Activated CD8-positive, alpha-beta memory T cell treated with anti-CD3 and anti-CD28 coated beads for 4 hours (primary cell): Measurements from ENCODE around the gene RFX3.

ENCODE experiments used
- DNase-seq, 2 donors: peaks; one replicate each; pipeline ENCODE4 v3.0.0-alpha.2; 2020; ENCODE audit warnings: low read depth in 2 of 2

Gene RFX3

DNA sequence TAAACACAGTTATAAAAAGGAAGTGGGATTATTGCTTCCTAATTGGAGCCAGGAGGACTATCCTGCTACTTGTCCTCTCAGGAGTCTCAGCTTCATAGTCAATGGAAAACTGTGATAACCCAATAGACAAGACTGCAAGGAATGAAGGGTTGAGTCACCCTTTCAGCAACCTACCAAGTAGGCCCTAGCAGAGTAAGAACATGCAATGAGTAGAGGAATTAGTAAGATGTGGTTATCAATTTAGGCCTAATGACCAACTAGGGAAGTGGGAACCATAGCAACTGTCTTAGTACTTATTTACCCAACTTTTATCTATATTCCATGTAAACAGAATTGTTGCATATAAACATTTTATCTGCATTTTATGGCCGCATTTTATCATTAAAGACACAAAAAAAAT lies 310.1 kb downstream of the RFX3 start:
- no peak for DNase-seq

DNA sequence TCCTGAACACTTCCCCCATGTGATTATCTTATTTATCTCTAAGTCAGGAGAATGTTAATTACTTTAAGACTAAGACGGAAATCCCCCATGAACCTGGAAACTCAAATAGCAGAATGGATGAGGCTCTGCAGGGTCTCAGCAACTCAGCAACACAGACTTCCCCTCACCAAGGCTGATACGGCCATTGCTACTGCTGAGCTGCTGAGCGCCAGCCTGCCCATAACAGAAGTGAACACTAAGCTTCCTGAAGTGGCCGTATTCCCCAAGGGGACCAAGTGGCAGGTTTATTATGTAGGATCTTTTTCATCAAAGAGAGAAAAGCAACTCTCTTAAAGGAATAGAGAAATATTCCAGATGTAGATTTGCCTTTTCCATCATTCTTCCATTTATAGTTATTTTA lies 311.1 kb downstream of the RFX3 start:
- DNase-seq: no peak

DNA sequence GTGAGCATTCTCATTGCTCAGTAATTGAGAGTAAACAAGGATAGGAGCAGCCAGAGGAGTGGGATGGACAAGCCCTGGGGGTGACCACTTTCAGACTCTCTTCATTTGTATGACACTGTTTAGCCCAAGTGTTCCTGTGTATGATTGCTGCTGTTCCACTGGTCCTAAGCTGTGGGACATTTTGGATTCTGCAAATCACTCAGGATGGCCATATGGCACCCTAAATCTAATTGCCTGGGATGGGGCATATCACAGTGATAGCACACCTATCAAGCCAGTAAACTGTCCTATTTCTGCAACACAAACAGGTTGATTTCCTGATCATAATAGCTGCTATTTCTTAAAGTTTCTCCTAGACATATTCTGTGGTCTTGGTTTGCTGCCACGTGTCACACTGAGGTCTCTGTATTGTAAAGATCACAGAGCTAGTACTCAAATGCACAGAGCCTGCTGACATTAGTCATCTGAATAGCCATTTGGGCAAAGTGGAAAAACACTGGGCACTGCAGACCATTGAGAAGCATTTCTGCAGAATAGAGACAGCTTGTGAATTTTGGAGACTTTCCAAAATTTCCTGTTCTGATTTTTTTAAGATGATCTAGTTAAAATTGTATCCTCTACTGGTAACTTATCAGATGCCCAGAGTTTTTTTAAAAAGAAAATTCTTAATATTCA lies 320.2 kb downstream of the RFX3 start:
- no peak for DNase-seq

DNA sequence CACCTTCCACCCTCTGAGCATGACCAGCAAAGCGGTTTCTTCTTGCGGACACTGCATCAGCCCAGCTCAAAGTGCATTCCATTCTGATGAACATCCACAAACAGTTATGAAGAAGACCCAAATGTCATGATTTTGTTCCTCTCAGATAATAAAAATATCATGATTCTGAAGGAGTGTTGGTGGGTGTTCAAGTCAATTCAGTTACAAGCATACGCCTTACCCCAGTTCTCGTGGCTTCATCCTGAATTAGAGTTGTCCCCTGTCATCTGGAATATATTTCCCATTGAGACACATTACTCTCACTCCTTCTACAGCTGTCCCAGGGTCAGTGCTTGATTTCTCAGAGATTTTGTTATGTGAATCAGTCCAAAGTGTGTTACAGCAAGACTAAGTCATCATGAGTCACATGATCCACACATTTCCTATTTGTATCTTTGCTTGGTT lies 325.4 kb downstream of the RFX3 start:
- no peak for DNase-seq

DNA sequence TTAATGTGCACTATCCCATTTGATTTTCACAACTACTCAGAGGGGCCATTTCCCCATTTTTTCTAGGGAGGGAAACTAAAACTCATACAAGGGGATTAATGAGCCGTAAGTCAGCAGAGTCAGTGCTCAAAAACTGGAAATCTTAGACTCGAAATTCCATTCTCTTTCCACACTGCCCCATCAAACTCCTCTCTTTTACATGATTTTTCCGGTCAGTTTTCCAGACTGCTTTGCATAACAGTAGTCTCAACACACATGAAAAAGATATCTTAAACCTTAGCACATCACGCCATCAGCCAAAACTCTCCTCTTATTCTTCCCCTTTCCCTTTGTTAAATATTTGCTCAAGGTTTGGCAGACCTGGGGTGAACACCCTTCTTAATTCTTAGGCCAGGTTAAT lies 332.0 kb downstream of the RFX3 start:
- DNase-seq: no peak

DNA sequence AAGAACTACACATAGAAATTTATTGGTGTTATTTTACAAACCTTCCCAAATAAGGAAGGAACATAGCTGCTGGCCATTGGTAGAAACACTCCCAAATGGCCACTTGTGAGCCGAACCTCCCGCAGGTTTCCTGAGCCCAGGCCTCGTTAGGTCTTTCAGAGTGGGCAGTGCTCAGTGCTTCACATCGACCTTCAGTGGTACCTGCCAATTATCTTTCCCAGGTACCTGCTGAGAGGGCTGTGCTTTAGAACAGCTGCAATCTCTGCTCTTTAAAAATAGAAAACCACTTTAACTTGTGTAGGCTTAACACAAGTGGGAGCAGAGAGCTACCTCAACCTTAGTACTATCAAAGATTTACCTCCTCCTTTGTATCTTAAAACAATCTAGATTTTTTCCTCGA lies 334.1 kb downstream of the RFX3 start:
- DNase-seq: no peak

DNA sequence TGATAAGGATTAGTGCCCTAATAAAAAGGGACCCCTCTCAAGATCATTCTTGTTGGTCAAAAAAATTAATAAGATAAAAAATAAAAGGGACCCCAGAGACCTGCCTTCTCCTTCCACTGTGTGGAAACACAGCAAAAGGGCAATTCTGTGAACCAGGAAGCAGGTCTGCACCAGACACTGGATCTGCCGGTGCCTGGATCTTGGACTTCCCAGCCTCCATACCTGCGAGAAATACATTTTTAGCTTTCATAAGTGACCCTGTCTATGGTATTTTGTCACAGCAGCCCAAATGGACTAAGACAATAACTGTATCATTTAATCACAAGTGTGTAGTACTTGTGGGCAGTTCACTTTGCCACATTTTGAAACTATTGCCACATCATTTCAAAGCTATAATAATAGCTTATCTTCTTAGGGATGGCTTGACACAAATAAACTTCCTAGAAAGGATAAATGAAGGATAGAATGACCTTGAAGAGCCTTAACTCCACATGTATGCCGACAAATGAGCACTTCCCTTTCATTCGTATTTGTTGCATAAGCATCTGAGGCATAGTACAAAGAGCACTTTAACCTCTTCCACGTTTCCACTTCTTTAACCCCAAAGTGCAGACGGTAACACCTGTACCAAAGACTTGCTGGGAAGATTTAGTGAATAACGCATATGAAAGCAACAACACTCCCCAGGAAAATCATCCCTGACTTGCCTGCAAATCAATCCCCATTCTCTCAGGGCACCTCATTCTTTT lies 336.5 kb downstream of the RFX3 start:
- DNase-seq: no peak

DNA sequence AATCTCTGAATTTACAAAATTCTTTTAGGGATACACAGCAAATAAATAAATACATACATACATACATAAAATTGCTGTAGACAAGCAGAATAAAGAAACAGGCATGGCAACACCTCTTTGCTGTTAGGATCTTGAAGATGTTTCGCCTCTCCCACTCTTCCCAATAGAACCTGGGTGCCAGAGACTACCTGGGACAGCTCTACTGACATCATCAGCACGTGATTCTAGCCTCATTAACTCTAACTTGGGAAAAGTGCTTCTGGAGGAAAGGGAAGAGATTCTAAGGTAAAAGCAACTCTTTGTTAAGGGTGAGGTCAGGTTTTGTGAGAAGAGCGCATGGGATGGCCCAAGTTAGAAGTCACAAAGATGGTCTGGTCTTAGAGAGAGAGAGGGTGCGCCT lies 339.1 kb downstream of the RFX3 start:
- no peak for DNase-seq

DNA sequence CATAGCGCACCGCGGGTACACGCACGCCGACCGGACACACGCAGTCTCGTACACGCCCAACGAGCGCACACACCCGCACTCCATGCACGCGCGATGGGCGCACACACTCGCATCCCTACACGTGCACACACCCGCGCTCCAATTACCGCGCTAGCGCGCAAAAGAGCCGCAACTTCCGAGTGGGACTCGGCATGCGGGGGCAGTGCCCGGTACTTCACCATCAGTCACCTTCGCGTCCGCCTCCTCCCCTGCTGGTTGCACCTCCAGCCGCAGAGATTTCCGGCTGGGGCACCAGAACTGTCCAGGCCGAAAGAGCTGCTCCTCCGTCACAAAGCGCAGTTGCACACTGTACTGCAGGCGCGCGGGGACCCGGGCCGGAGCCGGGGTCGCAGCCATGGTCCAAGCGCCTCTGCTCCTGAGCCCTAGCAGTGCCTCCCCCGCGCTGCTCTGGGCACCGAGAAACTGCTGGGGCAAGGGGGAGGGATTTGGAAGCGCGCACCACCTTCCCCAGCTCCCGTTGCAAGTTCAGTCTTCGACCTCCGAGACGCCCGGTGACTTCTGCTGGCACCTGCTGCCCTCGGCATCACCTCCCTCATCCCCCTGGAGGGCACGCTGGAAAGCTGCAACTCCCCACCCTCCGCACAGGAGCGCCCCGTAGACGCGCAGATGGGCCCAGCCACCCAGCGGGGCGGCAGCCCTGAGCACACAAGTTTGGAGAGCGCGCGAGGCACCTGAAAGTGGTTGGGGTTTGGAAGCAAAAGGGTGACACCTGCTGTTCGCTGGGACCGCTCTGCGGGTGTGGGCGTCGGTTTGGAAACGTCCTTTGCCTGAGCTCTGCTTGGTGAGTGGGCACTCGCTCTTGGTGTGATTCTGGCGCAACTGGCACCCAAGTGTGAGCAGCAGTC lies 344.5 kb downstream of the RFX3 start:
- DNase-seq: no peak

DNA sequence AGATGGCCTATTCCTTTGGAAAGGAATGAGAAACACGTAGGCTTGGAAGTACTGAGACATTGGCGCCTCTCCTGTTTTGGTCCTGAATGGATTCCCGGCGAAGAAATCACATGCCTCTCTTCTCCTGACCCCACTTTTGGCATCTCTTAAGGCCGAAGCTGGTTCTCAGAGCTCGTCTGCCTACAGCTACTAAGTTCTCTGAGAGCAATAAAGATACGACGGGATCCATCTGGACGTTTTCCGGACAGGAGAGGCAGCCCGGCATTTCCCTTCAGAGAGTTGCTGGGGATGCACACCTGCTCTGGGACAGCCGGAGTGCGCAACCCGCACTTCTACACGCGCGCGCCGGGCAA lies 345.1 kb downstream of the RFX3 start:
- no peak for DNase-seq

DNA sequence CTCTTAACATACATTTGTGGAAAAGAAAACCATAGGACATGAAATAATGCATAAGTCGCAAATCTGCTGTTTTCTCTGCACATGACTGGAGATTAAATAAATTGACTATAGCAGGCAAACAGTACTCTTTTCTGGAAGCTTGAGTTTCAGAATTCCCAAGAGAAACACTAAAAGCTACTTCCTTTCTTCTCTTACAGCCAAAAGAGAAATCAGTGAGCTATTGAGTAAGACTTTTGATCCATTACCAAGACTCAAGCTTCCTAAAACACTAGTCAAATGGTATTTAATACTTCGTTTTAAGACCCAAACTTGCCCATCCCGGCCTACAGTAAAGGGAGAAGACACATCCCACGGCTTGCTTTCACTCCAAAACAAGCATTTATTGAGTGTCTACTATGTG lies 346.1 kb downstream of the RFX3 start:
- DNase-seq: no peak

DNA sequence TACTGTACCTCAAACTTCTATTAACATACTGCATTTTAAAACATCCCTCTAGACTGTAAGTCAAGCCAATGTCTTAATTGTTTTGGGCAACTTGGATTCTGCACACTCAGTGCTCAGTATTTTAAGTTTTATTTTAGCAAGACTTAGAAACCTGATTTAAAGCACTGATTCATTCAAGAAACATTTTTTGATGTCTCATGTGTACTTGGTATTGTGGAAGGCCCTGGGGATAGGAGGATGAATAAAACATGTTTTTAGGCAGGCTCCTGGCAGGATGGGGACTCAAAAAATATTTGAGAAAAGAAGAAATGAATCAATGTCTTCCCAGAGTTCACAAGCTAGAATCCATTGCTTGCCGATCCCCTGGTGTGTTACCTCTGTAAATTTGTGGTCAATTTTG lies 347.9 kb downstream of the RFX3 start:
- no peak for DNase-seq

DNA sequence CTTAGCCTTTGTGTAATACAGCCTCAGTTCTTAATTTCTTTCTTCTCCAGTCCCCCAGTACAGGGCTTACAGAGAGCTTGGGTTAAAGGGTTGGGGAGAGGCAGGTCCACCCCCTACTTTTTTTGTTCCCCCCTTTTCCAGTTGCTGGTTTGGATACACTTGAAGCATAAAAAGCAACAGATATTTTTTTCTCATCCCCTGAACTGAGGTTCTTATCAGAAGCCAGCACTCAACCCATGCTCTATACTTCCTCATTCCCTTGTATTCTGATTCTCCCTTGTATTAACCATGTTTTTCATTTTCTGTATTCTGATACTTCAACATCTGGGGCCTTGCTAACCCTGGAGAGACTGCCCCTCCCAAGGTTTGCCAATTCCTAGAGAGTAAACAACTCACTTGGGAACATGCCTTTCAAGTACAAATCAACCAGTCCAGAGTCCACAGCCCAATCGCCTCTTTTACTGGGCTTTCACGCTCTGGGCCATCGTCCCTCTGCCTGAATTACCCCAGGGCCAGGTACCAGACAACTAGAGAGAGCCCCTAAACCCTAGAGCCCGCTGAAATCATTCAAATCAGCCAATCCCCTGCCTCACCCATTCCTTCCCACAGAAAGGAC lies 348.5 kb downstream of the RFX3 start:
- DNase-seq: no peak

DNA sequence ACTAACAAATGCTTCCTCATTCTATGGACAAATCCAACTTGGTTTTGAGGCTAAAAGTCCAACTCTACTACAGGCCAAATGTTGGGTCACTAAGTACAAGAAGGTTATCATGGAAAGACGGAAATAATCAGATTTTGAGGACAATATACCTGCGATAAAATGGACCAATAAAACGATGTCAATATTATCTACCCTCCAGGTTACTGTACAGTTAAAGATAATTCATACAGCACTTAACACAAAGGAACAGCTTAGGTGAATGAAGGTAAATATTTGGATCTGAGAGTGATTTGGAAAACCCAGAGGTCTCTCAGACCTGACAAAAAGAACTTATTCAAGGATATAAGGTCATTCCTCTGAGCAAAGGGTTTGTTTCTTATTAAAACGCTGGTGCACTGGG lies 352.4 kb downstream of the RFX3 start:
- DNase-seq: no peak

DNA sequence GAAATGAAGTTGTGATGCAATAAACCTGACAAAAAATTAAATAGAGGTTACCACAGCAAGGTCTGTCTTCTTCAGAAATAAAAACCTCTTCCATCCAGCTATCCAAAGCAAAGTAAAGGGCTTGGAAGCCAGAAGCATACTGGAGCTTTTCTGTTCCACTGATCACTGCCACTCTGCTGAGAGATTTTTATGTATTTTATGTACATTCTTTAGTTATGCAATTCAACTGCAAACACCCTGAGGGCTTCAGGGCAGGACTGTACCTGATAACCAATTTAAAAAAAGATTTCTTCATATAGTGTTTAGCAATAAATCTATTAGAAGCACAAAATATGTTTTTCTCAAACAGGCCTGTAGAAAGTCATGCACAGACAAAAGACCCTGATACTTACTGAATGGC lies 355.0 kb downstream of the RFX3 start:
- DNase-seq: no peak
